Measurements from ENCODE around the gene PDGFC.

DNA sequence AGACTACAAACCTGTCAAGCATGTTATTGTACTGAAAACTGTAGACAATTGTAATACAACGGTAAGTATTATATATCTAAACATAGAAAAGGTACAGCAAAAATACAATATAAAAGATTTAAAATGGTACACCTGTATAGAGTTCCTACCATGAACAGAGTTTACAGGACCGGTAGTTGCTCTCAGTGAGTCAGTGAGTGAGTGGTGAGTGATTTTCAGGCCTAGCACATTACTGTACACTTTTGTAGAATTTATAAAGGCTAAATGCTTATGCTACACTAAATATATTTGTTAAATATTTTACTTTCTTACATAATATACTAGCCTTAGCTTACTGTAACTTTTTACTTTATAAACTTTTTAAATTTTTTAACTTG is 37.4 kb downstream of the PDGFC start:
- TF ChIP-seq POLR2AphosphoS5 (IDR thresholded peaks at IDR 0.05; ENCODE audit: borderline replicate concordance, low read depth, low read length) (no peak), EZH2 (IDR thresholded peaks at IDR 0.05) (no peak), FOXP2 (optimal IDR thresholded peaks at IDR 0.05; ENCODE audit: control extremely low read depth, extremely low read length, insufficient read depth) (no peak)
